Measurements from ENCODE around the gene MACROD2.

- TF ChIP-seq CTCF (IDR thresholded peaks at IDR 0.05): no peak
- no peak for TF ChIP-seq POLR2A (IDR thresholded peaks at IDR 0.05)
These were observed 527.8 kb downstream of the MACROD2 start for GRCh38 chr20:14523090-14523489.

All from tibial nerve (tissue), 3 donors.